Endothelial cell of umbilical vein (primary cell): ENCODE data around the gene RETREG2. TPM values are rescaled to one million over a fixed set of nuclear protein-coding genes. Genes with fewer than 3 reads are reported as not detected.

Experiments
- BruUV-seq: library from RNA; stranded (reverse); fragments of 400-500 nt; replicated peaks from 2 replicates; lab custom pipeline; 2021; lab: Mats Ljungman, UMichigan
- CTCF ChIA-PET: fragments of 300-600, 350-600 bp; sonication (Branson Sonifier 250); formaldehyde crosslinking; loops from one replicate; lab custom pipeline; 2021; ENCODE audit warnings: antibody characterized with exemption, inconsistent platforms; lab: Charles Lee
- POLR2A ChIA-PET: fragments of 300-600, 350-600 bp; sonication (Branson Sonifier 250); formaldehyde crosslinking; loops from one replicate; lab custom pipeline; 2021; ENCODE audit warnings: antibody characterized with exemption, inconsistent platforms; lab: Charles Lee
- DNase-seq: peaks from one replicate; pipeline ENCODE4 v3.0.0-alpha.2; 2011; ENCODE audit warnings: low read depth, low spot score
- FAIRE-seq: peaks from 2 replicates; lab custom pipeline; 2011; peaks lifted over from hg19 to GRCh38; lab: Jason Lieb, UNC
- H2AFZ ChIP-seq: 2 replicates; pipeline ENCODE4 v1.6.0; 2012; ENCODE audit warnings: low read depth, low read length, control low read depth, inconsistent platforms
- H3K27ac ChIP-seq: 2 replicates; pipeline ENCODE4 v1.5.1; 2011; ENCODE audit warnings: low read depth, mild to moderate bottlenecking, control low read depth, low read length, moderate library complexity; ENCODE audit not compliant: insufficient read depth
- H3K27me3 ChIP-seq, 2 experiments: 2 replicates each; pipeline versions ENCODE4 v1.6.0 to v1.6.1; 2011; ENCODE audit warnings: low read length in 2 of 2, mixed read lengths in 1 of 2; ENCODE audit not compliant: control insufficient read depth in 2 of 2, insufficient read depth in 2 of 2
- H3K36me3 ChIP-seq, 2 experiments: 2 replicates in 1 of 2; 3 replicates in 1 of 2; pipeline ENCODE4 v1.5.1; 2011; ENCODE audit warnings: low read length in 2 of 2, mild to moderate bottlenecking in 1 of 2, moderate library complexity in 1 of 2; ENCODE audit not compliant: control insufficient read depth in 2 of 2, insufficient read depth in 2 of 2; ENCODE audit errors: extremely low read depth in 1 of 2
- H3K4me1 ChIP-seq: 3 replicates; pipeline ENCODE4 v1.5.1; 2011; ENCODE audit warnings: mild to moderate bottlenecking, low read length; ENCODE audit not compliant: control insufficient read depth, insufficient read depth; ENCODE audit errors: extremely low read depth
- H3K4me2 ChIP-seq: 2 replicates; pipeline ENCODE4 v1.6.1; 2011; ENCODE audit warnings: low read length, control low read depth, mixed read lengths; ENCODE audit not compliant: insufficient read depth
- H3K4me3 ChIP-seq, 3 experiments: fragments of 200-600 bp in 1 of 3; sonication (generic), shearing (Covaris generic) in 1 of 3; replicated peaks in 1 of 3; 2 replicates each; pipeline ENCODE4 v1.5.1; 2011 to 2016; ENCODE audit warnings: control low read depth in 3 of 3, low read length in 3 of 3, mild to moderate bottlenecking in 2 of 3, inconsistent platforms in 1 of 3, low read depth in 1 of 3, moderate library complexity in 1 of 3; ENCODE audit not compliant: insufficient read depth in 1 of 3
- H3K79me2 ChIP-seq: 2 replicates; pipeline ENCODE4 v1.6.0; 2012; ENCODE audit warnings: low read length, inconsistent platforms; ENCODE audit not compliant: control insufficient read depth, insufficient read depth
- H3K9ac ChIP-seq: replicated peaks from 2 replicates; pipeline ENCODE3; 2011; ENCODE audit warnings: low read length, control low read depth; ENCODE audit not compliant: insufficient read depth; ENCODE audit errors: extremely low read depth
- H3K9me1 ChIP-seq: replicated peaks from 3 replicates; pipeline ENCODE4 v1.6.0; 2011; ENCODE audit warnings: mild to moderate bottlenecking, low read length; ENCODE audit not compliant: control insufficient read depth, insufficient read depth; ENCODE audit errors: extremely low read depth
- H3K9me3 ChIP-seq: replicated peaks from 2 replicates; pipeline ENCODE4 v1.5.1; 2012; ENCODE audit warnings: low read length, inconsistent platforms; ENCODE audit not compliant: control insufficient read depth, insufficient read depth
- H4K20me1 ChIP-seq: replicated peaks from 2 replicates; pipeline ENCODE3; 2011; ENCODE audit warnings: mild to moderate bottlenecking, low read length; ENCODE audit not compliant: control insufficient read depth, insufficient read depth; ENCODE audit errors: extremely low read depth
- EZH2 ChIP-seq: IDR thresholded peaks from 2 replicates; pipeline ENCODE4 v1.6.1; 2012; ENCODE audit warnings: borderline replicate concordance, low read depth, mild to moderate bottlenecking, moderate library complexity, low read length, inconsistent platforms; ENCODE audit not compliant: severe bottlenecking
- GATA2 ChIP-seq: IDR thresholded peaks from 2 replicates; pipeline ENCODE4 v1.7.0; 2011; ENCODE audit warnings: low read depth, mild to moderate bottlenecking, moderate library complexity, mixed read lengths, low read length; ENCODE audit not compliant: insufficient read length, insufficient read depth
- POLR2A ChIP-seq: IDR thresholded peaks from 2 replicates; pipeline ENCODE4 v1.6.1; 2012; ENCODE audit warnings: low read depth, mild to moderate bottlenecking, control low read depth, low read length
- POLR2AphosphoS5 ChIP-seq: IDR thresholded peaks from 2 replicates; pipeline ENCODE4 v1.6.1; 2012; ENCODE audit warnings: low read depth, mild to moderate bottlenecking, control low read depth, low read length, moderate library complexity; ENCODE audit not compliant: insufficient read depth
- dilution Hi-C: fragments of 300-500 bp; cut with MboI; formaldehyde crosslinking; loops from one replicate; pipeline ENCODE4 v1.15.0; 2019; ENCODE audit warnings: low sequenced_read_pairs; ENCODE audit not compliant: extremely low pct_ligation_motif_present
- intact Hi-C: fragments of 100-400 bp; cut with micrococcal nuclease; formaldehyde crosslinking; loops from one replicate; pipeline ENCODE4 v1.10.0; 2022
- polyA plus RNA-seq, 4 experiments: library from polyadenylated mRNA; depleted of rRNA in 3 of 4; stranded (reverse) in 3 of 4; unstranded in 1 of 4; fragments of >200 nt; gene quantifications; 2 replicates each; pipeline versions ENCODE4 v1.2.1 to v1.2.3, GENCODE V29; 2011 to 2012; ENCODE audit warnings: missing spikeins in 1 of 4
- total RNA-seq: library from RNA; stranded (reverse); gene quantifications from 2 replicates; pipeline ENCODE4 v1.2.3, GENCODE V29; 2021

The RETREG2 gene
- total and polyA plus RNA-seq, 2 donors (not counting 3 experiments of a cell fraction or from before 2014, with no cell fraction given) = 59.5 to 76.1 TPM

DNA sequence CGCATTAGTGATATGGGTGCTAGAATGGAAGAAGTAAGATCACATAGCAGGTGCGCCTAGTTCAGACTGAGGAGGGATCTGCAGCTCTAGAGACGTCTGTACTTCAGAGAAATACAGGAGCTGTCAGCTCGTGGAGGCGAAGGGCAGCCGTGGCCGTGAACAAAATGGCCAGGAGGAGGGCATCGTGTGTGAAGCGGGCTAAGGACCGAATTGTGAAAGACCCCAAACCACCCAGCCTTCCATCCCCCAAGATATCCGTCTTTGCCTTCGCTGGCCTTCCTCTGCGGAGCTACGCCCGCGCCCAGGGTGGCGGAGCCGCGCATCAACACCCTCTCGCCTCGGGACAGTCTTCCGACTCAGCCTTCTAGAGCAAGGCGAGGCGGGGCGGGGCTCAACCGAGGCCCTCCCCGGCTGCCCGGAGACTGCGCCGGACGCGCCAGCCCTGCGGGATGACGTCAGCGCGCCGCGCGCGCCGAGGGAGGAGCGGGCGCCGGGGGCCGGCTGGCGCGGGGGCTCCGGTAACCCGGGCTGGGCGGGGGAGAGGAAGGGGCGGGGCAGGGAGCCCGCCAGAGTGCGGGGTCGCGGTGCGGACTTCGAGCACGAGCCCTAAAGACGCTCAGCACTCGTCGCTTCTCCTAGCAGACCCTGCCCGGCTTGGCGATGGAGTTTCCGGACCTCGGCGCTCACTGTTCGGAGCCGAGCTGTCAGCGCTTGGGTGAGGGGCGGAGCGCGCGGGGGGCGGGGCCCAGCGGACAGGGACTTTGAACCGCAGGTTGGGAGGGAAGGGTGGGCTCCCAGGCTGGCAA is 28.5 kb downstream of the RETREG2 start, which contains the start of gene ZFAND2B:
TSS of gene ZFAND2B (plus strand) at position 455 of the 806 bp plus-strand sequence. CDS start at position 661, 206 bp downstream.
- Histone ChIP-seq H3K4me2 (peak within 1 kb of the TSS; percentile 90), H4K20me1 (no peaks in the 10 kb centered on the region), H2AFZ (peak within 1 kb of the TSS; percentile 97), H3K9me3 (no peaks in the 10 kb centered on the region), H3K9ac (peak within 1 kb of the TSS; percentile 60), H3K27me3 (no peaks in the 10 kb centered on the region), H3K79me2 (no peaks in the 10 kb centered on the region), H3K4me3 (peak within 1 kb of the TSS; percentile 36 to 83 (median 73)), H3K36me3 (peaks cover 0 to 7% of the 10 kb centered on the region in 2 experiments), H3K4me1 (peaks cover 18% of the 10 kb centered on the region), H3K27ac (peak within 1 kb of the TSS; percentile 26), H3K9me1 (no peaks in the 10 kb centered on the region)
- dilution Hi-C loops (no loop called here), intact Hi-C loops (loop anchor here (1.0 to 2.0 kb wide), 7 partner anchors 12 to 182 kb away; partner anchors contain the start of genes ABCB6, ANKZF1, ATG9A and DNAJB2)
- FAIRE-seq = peak; percentile 92
- peak; percentile 94 for DNase-seq
- POLR2A ChIA-PET = interaction anchor here (0.6 to 0.7 kb wide), 2 partner anchors 11 to 30 kb away, joined by 3 to 4 read pairs; partner anchors contain the start of gene CNPPD1
- BruUV-seq = TSS peak; percentile 57
- TF ChIP-seq POLR2A = peak; percentile 99
- TF ChIP-seq EZH2 = no peak
- no peak for TF ChIP-seq GATA2
- peak; percentile 98 for TF ChIP-seq POLR2AphosphoS5
- CTCF ChIA-PET = interaction anchor here (0.6 to 3.1 kb wide), 16 partner anchors 10 to 224 kb away, joined by 3 to 14 read pairs (median 4); partner anchors contain the start of genes ANKZF1, ATG9A, CNPPD1 and DNAJB2
